CD4-positive, CD25-positive, alpha-beta regulatory T cell (primary cell): Measurements from ENCODE around the gene TRIM21. TPM values are rescaled to one million over a fixed set of nuclear protein-coding genes. Genes with fewer than 3 reads are reported as not detected.
"Not testable (repeated sequence)": the region's sequence is repeated elsewhere in the genome, so short reads cannot be mapped to it uniquely, and the experiment has no call there.

Experiments
- ATAC-seq, 2 donors: fragments of 150-1000 bp; cut with Tn5 transposase; one replicate each; pipeline ENCODE4 v1.10.0; 2021; ENCODE audit warnings: low read depth in 2 of 2, moderate number of reproducible peaks in 2 of 2, moderate library complexity in 1 of 2
- DNase-seq, 3 donors: peaks; one replicate each; pipeline versions ENCODE4 v3.0.0 to v3.0.0-alpha.2; 2012 to 2022; ENCODE audit warnings: mixed read lengths in 1 of 3
- H3K27ac ChIP-seq: one replicate; pipeline ENCODE4 v1.7.0; 2013; ENCODE audit warnings: mild to moderate bottlenecking, low read length; ENCODE audit not compliant: insufficient read depth, poor library complexity, severe bottlenecking
- H3K27me3 ChIP-seq: one replicate; pipeline ENCODE4 v1.7.0; 2013; ENCODE audit warnings: low read length; ENCODE audit not compliant: control insufficient read depth, insufficient read depth
- H3K36me3 ChIP-seq: one replicate; pipeline ENCODE4 v1.7.0; 2013; ENCODE audit warnings: mild to moderate bottlenecking, low read length, moderate library complexity; ENCODE audit not compliant: control insufficient read depth, insufficient read depth
- H3K4me1 ChIP-seq: 2 replicates; pipeline ENCODE4 v1.7.0; 2013; ENCODE audit warnings: mild to moderate bottlenecking, low read length; ENCODE audit not compliant: insufficient read depth, control insufficient read depth, poor library complexity, severe bottlenecking
- H3K4me3 ChIP-seq: one replicate; pipeline ENCODE4 v1.7.0; 2013; ENCODE audit warnings: low read depth, mild to moderate bottlenecking, low read length, moderate library complexity
- H3K9me3 ChIP-seq, 2 experiments: 1 replicate in 1 of 2; 2 replicates in 1 of 2; pipeline ENCODE4 v1.7.0; 2013; ENCODE audit warnings: low read length in 2 of 2, mild to moderate bottlenecking in 1 of 2, moderate library complexity in 1 of 2; ENCODE audit not compliant: control insufficient read depth in 2 of 2
- H3K27ac Mint-ChIP-seq, 3 donors: one replicate each; pipeline ENCODE4 v1.8.0; 2020 to 2022; ENCODE audit warnings: mild to moderate bottlenecking in 3 of 3, mixed read lengths in 3 of 3, moderate library complexity in 2 of 3
- H3K27me3 Mint-ChIP-seq: one replicate; pipeline ENCODE4 v1.8.0; 2022; ENCODE audit warnings: mild to moderate bottlenecking, mixed read lengths
- H3K36me3 Mint-ChIP-seq: one replicate; pipeline ENCODE4 v1.8.0; 2020; ENCODE audit warnings: mixed read lengths
- H3K4me1 Mint-ChIP-seq, 4 donors: one replicate each; pipeline ENCODE4 v1.8.0; 2020 to 2022; ENCODE audit warnings: mixed read lengths in 4 of 4, mild to moderate bottlenecking in 1 of 4
- H3K4me3 Mint-ChIP-seq, 4 donors: one replicate each; pipeline ENCODE4 v1.8.0; 2020 to 2022; ENCODE audit warnings: mild to moderate bottlenecking in 4 of 4, mixed read lengths in 4 of 4, moderate library complexity in 3 of 4
- H3K9me3 Mint-ChIP-seq, 7 donors: one replicate each; pipeline ENCODE4 v1.8.0; 2020 to 2022; ENCODE audit warnings: mixed read lengths in 7 of 7, mild to moderate bottlenecking in 3 of 7, moderate library complexity in 2 of 7
- polyA plus RNA-seq, 4 donors: library from polyadenylated mRNA; unstranded; fragments of 300-500 nt; fragmentation: Illumina TruSeq; gene quantifications; one replicate each; pipeline ENCODE4 v1.2.3, GENCODE V29; 2021
- total RNA-seq: library from RNA; stranded (reverse); gene quantifications from one replicate; pipeline ENCODE4 v1.2.3, GENCODE V29; 2022

TRIM21 gene
- total and polyA plus RNA-seq, 5 donors from 2014 or later, result 27.1 to 79.3 (median 61.2) TPM

DNA sequence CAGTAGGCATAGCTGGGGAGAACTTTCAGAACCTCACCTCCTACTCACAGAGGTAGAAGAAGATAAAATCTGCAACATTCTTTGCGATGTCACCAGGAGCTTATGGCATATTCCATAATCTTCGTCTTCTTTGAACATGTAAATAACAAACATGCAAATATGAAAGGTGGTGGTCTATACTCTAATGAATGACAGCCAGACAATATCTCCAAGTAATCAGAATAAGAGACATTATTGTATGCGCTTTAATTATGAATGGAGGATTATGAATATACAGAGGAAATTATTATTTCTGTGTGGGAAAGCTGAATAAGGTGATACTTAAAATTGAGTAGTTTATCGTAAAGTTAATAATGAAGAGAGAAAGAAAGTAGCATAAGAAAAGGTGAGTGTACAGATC, 25.2 kb downstream of the TRIM21 start, which contains the start of gene OR52B4:
TSS of gene OR52B4 (minus strand) at position 101 of the 400 bp plus-strand sequence. CDS start at position 10, 91 bp downstream.
- H3K27ac Mint-ChIP-seq, result no peak within 1 kb of the TSS
- no peaks in the 10 kb centered on the region for H3K36me3 Mint-ChIP-seq

GRCh38 chr11:4348142-4348541, 45.4 kb downstream of the TRIM21 start:
- not testable (repeated sequence) for H3K9me3 ChIP-seq, H3K27me3 Mint-ChIP-seq, DNase-seq, H3K36me3 ChIP-seq, H3K36me3 Mint-ChIP-seq, H3K4me3 Mint-ChIP-seq, H3K4me1 Mint-ChIP-seq, H3K27me3 ChIP-seq, H3K27ac Mint-ChIP-seq, H3K4me3 ChIP-seq, H3K4me1 ChIP-seq, H3K27ac ChIP-seq, ATAC-seq, H3K9me3 Mint-ChIP-seq

More for the DNA sequence above, 25.2 kb downstream of the TRIM21 start, which contains the start of gene OR52B4:
- Histone ChIP-seq H3K4me3 (no peak within 1 kb of the TSS), H3K4me1 (no peaks in the 10 kb centered on the region), H3K36me3 (no peaks in the 10 kb centered on the region), H3K27ac (no peak within 1 kb of the TSS), H3K9me3 (no peaks in the 10 kb centered on the region), H3K27me3 (peaks cover 4% of the 10 kb centered on the region)
- no peak for DNase-seq
- H3K4me1 Mint-ChIP-seq, result no peaks in the 10 kb centered on the region
- ATAC-seq, result no peak
- H3K9me3 Mint-ChIP-seq, result peaks cover 0 to 6% (median 2%) of the 10 kb centered on the region in 7 donors
- no peak within 1 kb of the TSS for H3K4me3 Mint-ChIP-seq
- peaks cover 5% of the 10 kb centered on the region for H3K27me3 Mint-ChIP-seq

DNA sequence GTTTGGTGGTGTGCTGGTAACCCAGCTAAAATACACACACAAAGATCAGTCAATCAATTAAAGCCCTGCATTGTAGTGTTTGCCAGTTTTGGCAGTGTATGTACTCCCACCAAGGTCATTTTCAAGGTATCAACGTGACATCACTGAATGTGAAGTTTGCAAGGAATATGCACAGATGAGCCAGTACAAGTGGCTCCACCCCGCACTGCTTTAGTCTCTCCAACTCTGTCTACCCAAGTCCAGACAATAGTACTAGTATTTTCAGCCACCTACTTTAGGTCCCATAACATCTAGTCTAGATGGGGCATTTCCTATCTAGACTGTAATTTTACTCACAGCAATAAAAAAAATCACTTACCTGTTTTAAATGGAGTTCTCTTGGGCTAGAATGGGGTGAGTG, 48.1 kb downstream of the TRIM21 start:
- H3K27me3 Mint-ChIP-seq, H3K4me1 ChIP-seq, H3K4me1 Mint-ChIP-seq, ATAC-seq, H3K27ac ChIP-seq, H3K4me3 ChIP-seq, H3K36me3 Mint-ChIP-seq, H3K9me3 Mint-ChIP-seq, H3K27ac Mint-ChIP-seq, DNase-seq, H3K9me3 ChIP-seq, H3K4me3 Mint-ChIP-seq, H3K27me3 ChIP-seq, H3K36me3 ChIP-seq: not testable (repeated sequence)

Other genes with a start within 250 kb of the TRIM21 start
- gene OR52B4, start 25.3 kb downstream of the TRIM21 start, total RNA-seq, result not detected
- gene OR52B4, start 25.3 kb downstream of the TRIM21 start, polyA plus RNA-seq, result not detected
- gene OR52K2, start 55.6 kb upstream of the TRIM21 start, total RNA-seq, result not detected
- not detected for gene OR52K2, start 55.6 kb upstream of the TRIM21 start, polyA plus RNA-seq
- not detected for gene OR52K1, start 88.9 kb upstream of the TRIM21 start, total RNA-seq
- not detected for gene OR52K1, start 88.9 kb upstream of the TRIM21 start, polyA plus RNA-seq
- not detected for gene OR52M1, start 151.5 kb upstream of the TRIM21 start, total RNA-seq
- not detected for gene OR52M1, start 151.5 kb upstream of the TRIM21 start, polyA plus RNA-seq
- not detected for gene OR52I2, start 188.0 kb upstream of the TRIM21 start, total RNA-seq
- gene OR52I2, start 188.0 kb upstream of the TRIM21 start, polyA plus RNA-seq, result not detected
- gene OR52I1, start 200.3 kb upstream of the TRIM21 start, total RNA-seq, result not detected
- gene OR52I1, start 200.3 kb upstream of the TRIM21 start, polyA plus RNA-seq, result not detected
- 10.1 TPM for gene TRIM68, start 214.5 kb upstream of the TRIM21 start, total RNA-seq
- 10 to 100 TPM; 17.0 to 22.3 (median 18.4) TPM for gene TRIM68, start 214.5 kb upstream of the TRIM21 start, polyA plus RNA-seq
- not detected for gene OR51D1, start 243.8 kb upstream of the TRIM21 start, total RNA-seq
- not detected for gene OR51D1, start 243.8 kb upstream of the TRIM21 start, polyA plus RNA-seq